ENCODE measurements around the gene C2orf72.
"Not testable (repeated sequence)": the region's sequence is repeated elsewhere in the genome, so short reads cannot be mapped to it uniquely, and the experiment has no call there.

C2orf72 gene

DNA sequence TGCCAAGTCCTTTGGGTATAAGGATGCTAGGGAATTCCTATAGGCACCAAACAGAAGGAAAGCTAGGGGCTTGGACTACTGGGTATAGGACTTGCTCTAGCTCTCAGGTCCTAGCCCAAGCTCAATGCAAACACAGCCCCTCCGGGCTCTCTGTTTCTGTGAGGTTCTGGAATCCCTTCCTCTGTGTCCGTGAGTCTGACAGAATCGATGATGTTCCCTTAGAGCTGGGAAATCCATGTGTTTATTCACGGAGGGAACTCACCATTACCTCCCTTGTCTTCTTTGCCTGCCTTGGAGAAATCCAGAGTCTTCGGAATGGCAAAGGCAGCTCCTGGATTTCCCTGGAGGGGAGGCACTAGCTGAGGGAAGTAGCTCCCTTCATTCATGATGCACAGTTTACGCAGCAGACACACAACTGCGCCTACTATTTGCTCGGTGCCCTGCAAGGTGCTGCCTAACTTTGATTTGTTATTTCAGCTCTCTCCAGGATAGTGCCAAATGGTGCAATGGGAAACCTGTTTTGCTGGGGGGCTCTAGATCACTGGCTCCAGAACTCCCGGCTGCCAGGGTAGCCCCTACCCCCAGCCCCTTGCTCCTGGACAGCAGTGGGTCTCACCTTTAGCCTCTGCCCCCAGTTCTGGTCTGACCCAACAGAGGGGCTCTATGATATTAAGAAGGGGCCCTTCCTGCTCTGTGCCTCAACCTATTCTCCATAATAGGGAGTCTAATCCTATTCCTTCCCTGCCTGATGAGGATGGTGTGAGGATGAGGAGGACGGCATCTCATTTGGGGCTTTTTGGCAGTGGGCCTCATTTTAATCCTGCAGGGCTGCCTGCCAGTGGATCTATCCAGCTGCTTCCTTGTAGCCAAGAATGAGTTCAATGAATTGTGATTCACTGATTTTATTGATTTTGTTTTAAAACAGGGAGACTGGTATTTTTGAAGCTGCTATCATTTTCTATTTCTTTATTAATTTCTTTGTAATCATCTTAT is 10.9 kb downstream of the C2orf72 start:
- DNase-seq: no peak

DNA sequence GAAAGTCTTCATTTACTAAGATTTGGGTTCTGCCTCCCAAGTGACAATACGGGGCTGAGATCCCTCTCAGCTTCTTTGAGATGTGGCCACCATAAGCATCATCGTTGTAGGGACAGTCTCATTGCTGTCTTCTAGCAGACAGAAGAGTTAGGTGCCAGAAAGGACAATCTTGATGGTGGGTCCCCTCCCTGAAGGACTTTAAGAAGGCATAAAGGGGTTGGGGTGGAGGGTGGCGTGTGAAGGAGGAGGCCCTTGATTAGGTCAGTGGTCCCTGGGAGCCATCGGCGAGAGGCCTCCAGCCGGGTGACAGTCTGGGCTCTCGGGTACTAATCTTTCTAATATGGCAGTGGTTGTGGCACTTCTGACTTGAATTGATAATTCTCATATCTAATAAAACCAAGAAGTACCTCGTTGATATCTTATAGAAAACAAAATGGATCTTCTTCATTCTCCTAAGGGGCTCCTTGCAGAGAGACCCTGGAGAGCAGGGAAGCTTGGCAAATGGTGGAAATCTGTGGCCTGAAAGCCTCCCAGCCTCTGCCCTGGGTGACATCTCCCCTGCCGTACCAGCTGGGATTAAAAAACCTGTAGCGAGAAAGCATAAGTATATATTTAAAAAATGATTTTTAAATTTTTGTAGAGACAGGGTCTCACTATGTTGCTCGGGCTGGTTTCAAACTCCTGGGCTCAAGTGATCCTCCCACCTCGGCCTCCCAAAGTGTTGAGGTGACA is 12.1 kb downstream of the C2orf72 start:
- no peak for DNase-seq

DNA sequence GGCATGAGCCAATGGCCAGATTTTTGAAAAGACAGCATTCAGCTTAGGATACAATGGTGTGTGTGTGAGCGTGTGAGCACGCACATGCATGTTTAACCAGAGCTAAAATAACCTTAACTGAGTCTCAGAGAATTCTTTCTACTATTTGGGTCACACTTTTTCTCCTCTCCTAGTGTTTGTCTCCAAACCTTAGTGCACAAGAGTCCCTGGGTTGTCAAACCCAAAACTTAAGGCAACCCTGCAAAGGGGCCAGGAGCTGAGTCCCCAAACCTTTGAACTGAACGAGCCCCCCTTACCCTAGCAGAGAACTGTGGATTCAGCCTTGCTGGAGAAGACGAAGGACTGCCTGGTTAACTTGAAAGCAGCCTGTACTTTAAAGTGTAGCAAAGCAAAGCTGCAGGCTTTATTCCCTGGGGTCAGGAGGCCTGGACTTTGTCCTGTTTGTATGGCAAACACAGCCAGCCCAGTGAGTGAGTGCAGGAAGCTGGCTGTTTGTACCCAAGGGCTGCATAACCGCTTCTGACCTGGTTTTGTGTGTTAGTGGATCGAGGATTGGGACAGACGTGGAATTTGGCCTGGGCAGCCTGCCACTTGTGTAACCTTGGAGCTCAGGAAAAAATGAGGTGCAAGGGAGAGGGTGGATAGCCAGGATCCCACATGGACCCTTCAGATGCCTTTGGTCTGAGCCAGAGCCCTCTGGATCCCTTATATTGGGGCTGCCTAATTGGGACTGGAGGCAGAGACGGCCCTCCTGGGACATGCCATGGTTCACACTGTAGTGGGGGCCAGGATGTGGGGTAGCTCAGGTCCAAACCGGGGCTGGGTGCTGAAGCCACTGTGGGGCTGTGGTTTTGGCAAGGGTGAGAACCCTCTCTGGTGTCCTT is 12.9 kb downstream of the C2orf72 start:
- DNase-seq: no peak

DNA sequence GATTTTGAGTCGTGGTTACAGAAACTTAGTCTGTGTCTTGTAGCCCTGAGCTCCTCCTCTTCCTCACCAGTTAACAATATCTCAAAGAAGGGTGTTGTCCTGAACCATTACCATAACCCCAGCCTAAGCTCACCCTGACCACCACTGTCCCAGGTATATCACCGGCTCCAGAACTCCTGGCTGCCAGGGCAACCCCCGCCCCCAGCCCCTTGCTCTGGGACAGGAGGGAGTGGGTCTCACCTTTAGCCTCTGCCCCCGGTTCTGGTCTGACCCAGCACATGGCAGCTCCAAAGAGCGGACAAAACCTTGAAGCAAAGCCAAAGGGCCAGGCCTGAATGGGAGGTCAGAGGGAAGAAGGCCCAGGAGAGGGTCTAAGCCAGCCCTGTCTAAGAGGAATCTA is 13.8 kb downstream of the C2orf72 start:
- no peak for DNase-seq

DNA sequence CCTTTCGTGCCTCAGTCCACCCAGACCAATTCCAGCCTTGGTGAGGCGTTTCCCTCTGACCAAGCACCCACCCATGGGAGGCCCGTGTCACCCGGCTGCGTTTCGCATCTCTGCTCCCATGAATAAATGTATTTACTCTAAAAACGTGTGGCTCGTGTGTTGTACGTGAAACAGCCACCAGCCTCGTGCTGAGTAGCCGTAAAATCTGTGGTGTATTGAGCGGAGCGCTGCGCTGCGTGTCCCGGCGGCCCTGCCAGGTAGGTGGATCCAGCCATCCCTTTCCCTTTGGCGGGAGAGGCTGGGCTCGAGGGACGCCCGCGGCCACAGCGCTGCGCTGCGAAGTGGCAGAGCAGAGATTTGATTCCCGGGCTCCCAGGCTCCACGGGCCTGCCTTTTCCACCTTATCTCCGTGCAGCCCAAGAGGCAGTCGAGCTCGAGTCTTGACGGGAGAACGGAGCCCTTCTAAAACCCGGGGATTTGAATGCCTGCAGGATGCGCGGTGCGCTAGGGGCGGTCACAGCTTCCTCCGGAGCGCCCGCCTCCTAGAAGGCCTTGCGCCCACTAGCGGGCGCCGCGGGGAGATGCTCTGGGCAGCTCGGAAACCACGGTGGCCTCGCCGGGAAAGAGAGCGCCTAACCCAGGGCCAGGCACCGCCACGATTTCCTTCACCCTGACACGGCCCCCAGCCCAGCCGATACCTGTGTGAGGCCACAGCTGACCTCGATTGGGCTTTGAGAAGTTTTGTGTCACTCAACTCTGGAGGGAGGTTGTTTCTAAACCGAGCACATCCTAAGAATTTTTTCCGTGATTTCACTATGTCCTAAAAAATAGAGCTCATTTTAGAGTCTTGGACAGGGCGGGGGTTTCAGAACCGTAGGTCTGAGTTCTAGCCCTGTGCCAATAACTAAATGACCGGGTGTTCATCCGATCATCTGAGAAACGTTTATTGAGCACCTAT is 15.4 kb downstream of the C2orf72 start:
- DNase-seq: peak; percentile 91

DNA sequence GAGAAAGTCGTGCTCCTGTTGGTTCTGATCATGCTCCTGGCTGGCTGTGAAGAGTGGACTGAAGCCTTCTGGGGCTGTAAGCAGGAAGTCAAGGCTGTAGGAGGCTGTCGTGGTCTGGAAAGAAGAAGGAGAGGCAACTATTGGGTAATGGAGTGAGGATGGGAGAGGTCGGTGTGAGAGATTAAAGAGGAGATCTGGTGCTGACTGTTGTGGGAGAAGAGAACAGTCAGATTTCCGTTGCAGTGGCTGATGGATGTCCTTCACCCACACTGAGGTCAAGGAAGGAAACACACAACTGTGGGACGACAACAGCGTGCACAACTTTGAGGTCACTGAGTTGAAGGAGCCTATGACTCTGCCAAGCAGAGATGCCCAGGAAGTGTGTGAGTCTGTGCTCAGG is 16.5 kb downstream of the C2orf72 start:
- no peak for DNase-seq

DNA sequence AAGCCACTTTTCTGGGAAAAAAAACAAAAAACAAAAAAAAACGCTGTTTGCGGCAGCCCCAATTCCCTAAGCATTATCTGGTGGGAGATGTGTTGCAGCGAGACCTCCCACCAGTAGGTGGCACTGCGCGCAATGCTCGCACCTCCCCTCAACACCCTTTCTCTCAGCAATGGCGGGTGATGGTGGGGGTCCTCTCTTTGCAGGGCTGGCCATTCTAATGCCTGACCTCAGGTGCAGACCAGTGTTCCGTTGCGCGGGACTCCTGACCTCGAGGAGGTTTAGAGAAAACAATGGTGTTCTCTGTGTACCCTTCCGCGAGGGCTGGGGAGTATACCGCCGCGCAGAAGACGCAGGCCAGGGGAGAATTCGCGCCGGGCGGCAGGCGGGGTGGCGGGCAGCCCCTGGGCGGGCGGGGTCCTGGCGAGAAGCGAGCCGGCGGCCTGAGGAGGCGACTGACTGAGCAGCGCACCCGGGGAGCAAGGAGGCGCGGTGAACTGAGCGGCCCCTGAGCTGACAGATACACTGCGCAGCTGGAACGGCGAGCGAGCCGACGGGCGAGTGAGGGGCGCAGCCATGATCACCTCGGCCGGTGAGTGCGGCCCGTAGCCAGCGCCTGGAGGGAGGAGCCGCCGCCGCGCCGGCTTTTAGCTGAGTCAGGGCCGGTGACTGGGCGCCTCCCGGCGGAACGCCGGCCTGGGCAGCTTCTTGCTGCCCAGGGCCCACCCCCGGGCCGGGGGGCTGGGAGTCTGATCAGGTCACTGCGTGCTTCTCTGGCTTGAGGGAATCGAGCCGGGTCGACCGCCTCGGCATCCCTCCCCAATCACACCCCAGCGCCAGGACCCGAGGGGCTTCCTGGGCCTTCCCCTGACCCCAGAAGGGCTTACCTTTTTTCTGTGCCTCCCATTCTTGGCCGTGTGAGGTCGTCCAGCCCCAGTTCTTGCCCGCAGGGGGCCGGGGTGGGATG is 19.4 kb downstream of the C2orf72 start, which contains the start of gene PSMD1:
Gene PSMD1 (plus strand): TSS at position 415 of the 964 bp plus-strand sequence. CDS start 159 bp downstream, at position 574.
- peak; percentile 95 for DNase-seq

DNA sequence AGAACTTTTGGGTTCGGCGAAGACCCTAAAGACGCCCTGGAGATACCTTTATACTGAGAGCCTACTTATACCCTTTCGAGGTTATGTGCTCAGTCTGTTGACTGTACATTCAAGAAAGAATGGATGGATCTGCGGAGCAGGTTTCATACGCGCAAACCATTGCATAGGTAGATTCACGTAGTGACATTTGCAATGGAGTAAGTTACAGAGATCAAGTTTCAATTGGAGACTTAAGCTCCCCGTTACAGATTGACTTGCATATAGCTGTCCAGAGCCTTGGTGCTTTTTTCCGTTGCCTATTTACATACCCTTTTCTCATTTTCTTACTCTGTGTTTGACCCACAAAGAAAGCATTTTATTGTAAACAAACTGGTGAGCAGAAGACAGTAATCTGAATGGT is 20.3 kb downstream of the C2orf72 start:
- no peak for DNase-seq

DNA sequence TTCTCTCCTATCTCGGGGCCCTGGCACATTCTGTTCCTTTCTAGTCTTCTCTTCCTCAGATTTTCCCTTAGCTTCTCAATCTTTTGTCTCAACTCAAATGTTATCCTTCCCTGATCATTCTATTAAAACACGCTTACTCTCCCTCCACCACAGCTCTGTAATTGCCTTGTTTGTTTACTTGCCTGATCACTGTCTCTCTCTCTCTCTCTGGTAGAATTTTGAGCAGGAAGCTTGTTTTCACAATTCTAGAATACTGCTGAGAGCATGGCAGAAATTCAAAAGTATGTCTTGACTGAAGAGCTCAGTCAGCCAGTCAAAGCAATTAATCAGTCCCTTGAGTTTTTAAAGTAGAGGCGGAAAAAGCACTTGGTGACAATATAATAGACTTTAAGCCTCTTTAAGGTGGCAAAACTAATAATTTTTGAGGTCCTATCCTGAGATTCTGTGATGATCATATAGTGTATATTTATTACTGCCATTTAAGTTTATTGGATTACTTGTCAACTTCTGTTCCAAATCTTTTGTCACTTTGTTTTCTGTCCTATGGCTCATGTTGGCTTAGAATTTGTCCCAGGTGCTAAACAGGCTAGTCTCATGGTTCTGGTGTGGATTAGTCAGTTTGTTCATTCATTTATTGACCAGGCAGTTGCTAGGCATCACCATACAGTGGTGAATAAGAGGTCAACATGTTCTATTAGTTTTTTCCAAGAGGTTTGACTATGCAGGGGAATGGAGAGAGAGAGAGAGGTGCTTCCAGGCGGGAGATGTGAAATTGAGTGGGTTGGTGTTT is 21.6 kb downstream of the C2orf72 start:
- no peak for DNase-seq

DNA sequence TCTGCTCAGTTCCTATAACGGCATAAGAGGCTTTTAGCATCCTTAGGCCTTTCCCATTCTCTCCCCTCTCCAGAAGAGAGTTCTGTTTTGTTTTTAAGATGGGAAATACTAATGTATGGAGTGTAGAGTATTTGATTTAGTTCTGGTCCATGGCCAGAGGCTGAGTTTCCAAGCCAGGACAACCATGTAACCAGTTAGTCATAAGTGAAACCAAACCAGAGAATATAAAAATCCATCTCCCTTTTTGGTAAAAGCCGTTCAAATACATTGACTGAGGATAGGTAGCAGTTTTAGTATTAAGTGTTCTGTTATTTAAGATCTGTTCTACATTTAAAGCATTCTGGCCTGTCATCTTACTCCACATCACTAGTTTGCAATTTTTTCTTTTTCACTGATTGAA is 22.4 kb downstream of the C2orf72 start:
- no peak for DNase-seq

DNA sequence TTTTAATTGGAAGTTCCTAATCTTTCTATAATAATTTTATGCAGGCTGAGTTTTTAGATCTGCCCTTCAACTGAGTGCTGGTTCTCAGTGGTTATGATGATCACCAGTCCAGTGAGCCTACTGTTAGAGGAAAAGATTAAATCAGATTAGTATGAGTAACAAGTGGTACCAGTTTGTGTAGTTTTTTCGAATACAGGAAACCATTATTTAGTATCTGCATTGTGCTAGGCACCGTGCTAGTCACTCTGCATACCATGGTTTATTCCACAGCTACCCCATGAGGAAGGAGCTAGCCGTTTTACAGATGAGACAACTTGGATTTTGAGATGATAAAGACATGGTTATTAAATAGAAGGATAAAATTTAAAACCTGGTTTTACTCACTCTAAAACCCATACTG is 25.5 kb downstream of the C2orf72 start:
- peak; percentile 32 for DNase-seq

DNA sequence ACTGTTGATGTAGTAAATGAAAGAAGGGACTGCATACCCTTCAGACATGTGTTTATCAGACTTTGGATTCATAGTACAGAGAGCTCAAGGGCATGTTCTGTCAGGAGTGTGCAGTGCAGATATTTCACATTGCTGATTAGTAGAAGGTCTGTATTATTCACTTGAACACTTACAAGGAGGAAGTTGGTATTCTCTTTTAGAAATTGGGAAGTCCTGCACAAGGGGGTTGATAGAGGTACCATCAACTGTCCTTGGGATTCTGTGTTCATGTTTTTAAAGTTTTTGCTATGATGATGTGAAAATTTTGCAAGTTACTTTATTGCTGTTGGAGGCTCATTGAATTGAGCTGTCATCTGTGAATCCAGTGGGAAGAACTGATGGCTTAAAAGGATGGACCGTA is 26.0 kb downstream of the C2orf72 start:
- no peak for DNase-seq

DNA sequence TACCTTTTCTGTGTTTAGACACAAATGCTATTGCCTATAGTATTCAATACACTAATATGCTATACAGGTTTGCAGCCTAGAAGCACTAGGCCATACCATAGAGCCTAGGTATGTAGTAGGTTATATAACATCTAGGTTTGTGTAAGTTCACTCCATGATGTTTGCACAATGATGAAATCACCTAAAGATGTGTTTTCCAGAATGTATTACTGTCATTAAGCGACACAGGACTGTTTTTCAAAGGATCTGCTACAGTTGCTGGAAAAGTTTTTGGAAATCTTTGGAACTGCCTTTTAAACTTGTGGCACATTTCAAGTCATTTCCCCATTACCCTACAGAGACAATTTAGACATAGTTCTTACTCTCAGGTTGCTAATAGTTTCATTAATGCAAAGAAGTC is 28.6 kb downstream of the C2orf72 start:
- DNase-seq: no peak

DNA sequence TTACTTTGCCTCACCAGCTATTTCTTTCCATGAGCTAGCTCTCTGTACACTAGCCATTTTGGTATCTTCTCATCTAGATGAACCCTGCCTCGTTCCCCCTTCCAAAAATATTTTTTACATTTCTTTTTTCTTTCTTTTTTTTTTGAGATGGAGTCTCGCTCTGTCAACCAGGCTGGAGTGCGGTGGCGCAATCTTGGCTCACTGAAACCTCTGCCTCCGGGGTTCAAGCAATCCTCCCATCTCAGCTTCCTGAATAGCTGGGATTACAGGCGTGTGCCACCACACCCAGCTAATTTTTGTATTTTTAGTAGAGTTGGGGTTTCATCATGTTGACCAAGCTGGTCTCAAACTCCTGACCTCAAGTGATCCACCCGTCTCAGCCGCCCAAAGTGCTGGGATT is 30.2 kb downstream of the C2orf72 start:
- DNase-seq: not testable (repeated sequence)

DNA sequence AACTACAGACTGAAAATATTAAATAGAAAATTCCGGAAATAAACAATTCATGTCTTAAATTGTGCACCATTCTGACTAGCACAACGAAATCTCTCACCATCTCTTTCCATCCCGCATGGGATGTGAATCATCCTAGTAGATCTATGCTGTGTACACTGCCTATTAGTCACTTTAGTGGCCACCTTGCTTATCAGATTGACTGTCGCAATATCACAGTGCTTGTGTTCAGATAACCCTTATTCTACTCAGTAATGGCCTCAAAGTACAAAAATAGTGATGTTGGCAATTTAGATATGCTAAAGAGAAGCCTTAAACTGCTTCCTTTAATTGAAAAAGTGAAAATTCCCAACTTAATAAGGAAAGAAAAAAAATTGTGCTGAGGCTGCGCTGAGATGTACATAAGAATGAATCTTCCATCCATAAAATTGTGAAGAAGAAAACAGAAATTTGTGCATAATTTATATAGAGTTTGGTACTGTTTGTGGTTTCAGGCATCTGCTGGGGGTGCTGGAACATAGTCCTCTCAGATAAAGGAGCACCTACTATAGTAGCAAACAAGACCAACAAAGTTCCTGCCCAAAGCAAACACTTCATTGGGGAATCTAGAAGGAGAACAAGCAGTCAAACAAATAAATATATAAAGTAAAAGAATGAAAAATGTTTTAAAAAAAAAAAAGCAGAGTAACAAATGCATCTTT is 31.4 kb downstream of the C2orf72 start:
- DNase-seq: peak; percentile 85

DNA sequence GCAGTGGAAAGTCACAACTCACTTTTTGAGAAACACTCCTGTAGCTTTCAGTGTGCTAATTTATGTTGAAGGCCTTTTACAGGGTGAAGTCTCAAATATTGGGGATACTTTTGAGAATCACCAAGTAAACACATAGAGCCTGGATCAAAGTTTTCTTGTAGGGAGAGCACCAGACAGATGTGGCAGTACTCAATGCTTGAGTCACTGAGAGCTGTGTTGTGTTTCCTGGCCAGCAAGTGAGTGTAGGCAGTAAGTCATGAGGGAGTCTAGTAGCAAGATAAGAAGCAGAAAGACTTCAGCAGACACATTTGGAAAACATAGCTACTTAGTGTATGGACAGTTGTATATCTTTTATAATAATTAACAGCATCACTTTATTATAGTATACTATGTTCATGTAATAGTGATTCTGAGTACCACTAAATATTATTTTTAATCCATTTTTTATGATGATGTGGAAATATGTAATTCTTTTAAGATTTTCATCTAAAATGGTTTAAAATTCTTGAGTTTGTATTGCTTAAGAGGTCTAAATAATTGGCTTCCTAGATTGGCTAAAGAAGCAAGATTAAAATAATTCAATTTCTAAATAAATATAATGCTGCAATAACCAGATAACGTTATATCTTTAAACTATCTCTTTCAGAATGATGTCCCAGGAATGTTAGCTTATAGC is 32.2 kb downstream of the C2orf72 start:
- DNase-seq: no peak

DNA sequence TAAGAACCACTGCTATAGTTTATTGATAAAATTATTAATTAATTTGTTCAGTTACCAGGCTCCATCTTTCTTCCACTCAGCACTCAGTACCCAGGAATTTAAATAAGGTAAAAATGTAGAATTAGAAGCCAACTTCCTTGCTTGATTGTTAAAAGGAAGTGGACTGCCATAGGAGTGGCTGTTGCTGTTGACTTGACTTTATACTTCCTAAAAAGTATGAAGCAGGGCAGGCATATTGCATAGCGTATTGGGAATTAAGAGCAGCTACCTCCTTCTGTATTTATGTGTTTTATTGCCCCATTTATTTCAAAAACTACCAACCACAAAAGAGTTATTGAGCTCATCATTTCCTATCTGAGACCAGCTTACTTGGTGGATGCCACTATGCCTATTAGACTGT is 47.2 kb downstream of the C2orf72 start:
- no peak for DNase-seq

DNA sequence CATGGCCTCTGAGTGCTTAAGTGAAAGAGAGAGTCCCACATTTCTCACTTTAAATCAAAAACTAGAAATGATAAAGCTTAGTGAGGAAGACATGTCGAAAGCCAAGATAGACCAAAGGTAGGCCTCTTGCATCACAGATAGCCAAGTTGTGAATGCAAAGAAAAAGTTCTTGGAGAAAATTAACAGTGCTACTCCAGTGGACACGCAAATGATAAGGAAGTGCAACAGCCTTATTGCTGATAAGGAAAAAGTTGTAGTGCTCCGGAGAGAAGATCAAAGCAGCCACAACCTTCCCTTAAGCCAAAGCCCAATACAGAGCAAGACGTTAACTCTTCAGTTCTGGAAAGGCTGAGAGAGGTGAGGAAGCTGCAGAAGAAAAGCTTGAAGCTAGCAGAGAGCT is 51.4 kb downstream of the C2orf72 start:
- no peak for DNase-seq
